ENCODE data around the gene BTNL9.
A peak's percentile ranks its signal among the peaks of the same experiment; 100 is the strongest.
"Not testable (repeated sequence)": the region's sequence is repeated elsewhere in the genome, so short reads cannot be mapped to it uniquely, and the experiment has no call there.

The BTNL9 gene

GRCh38 chr5:181043285-181044092, 3.4 kb downstream of the BTNL9 start:
- no peak for DNase-seq

- DNase-seq = no peak
Observed at GRCh38 chr5:181044093-181044599, 4.1 kb downstream of the BTNL9 start.

GRCh38 chr5:181044662-181045305, 4.7 kb downstream of the BTNL9 start:
- DNase-seq = no peak

- DNase-seq = no peak
Observed at GRCh38 chr5:181045316-181045715, 5.2 kb downstream of the BTNL9 start.

GRCh38 chr5:181045857-181046256, 5.8 kb downstream of the BTNL9 start:
- DNase-seq = not testable (repeated sequence)

- no peak for DNase-seq
Observed at GRCh38 chr5:181047288-181047687, 7.2 kb downstream of the BTNL9 start.

GRCh38 chr5:181047921-181048320, 7.9 kb downstream of the BTNL9 start:
- DNase-seq = no peak

GRCh38 chr5:181050016-181050415, 9.9 kb downstream of the BTNL9 start:
- DNase-seq = no peak

GRCh38 chr5:181051841-181052671, 12.0 kb downstream of the BTNL9 start:
- DNase-seq = no peak

GRCh38 chr5:181052672-181053487, 12.8 kb downstream of the BTNL9 start:
- no peak for DNase-seq

GRCh38 chr5:181053488-181054121, 13.5 kb downstream of the BTNL9 start:
- no peak for DNase-seq

- DNase-seq = no peak
Observed at GRCh38 chr5:181054138-181054537, 14.1 kb downstream of the BTNL9 start.

- no peak for DNase-seq
Observed at GRCh38 chr5:181054871-181055459, 14.9 kb downstream of the BTNL9 start.

GRCh38 chr5:181056431-181056830, 16.4 kb downstream of the BTNL9 start:
- no peak for DNase-seq

GRCh38 chr5:181058321-181058720, 18.3 kb downstream of the BTNL9 start:
- no peak for DNase-seq

GRCh38 chr5:181058786-181059296, 18.8 kb downstream of the BTNL9 start:
- no peak for DNase-seq

- peak; percentile 13 for DNase-seq
Observed at GRCh38 chr5:181059297-181060230, 19.5 kb downstream of the BTNL9 start.

GRCh38 chr5:181060231-181060590, 20.1 kb downstream of the BTNL9 start:
- DNase-seq = no peak

- no peak for DNase-seq
Observed at GRCh38 chr5:181060924-181061323, 20.9 kb downstream of the BTNL9 start.

- no peak for DNase-seq
Observed at GRCh38 chr5:181061645-181062044, 21.6 kb downstream of the BTNL9 start.
